GM19351 (cell line): ENCODE results near the gene MAP1LC3B2.
"Not testable (repeated sequence)": the region's sequence is repeated elsewhere in the genome, so short reads cannot be mapped to it uniquely, and the experiment has no call there.

Source experiments
- ATAC-seq: cut with Tn5 transposase; IDR thresholded peaks from one replicate; pipeline ENCODE4 v1.9.1; 2021; ENCODE audit warnings: mild to moderate bottlenecking, moderate library complexity; ENCODE audit not compliant: unreplicated experiment

The MAP1LC3B2 gene

DNA sequence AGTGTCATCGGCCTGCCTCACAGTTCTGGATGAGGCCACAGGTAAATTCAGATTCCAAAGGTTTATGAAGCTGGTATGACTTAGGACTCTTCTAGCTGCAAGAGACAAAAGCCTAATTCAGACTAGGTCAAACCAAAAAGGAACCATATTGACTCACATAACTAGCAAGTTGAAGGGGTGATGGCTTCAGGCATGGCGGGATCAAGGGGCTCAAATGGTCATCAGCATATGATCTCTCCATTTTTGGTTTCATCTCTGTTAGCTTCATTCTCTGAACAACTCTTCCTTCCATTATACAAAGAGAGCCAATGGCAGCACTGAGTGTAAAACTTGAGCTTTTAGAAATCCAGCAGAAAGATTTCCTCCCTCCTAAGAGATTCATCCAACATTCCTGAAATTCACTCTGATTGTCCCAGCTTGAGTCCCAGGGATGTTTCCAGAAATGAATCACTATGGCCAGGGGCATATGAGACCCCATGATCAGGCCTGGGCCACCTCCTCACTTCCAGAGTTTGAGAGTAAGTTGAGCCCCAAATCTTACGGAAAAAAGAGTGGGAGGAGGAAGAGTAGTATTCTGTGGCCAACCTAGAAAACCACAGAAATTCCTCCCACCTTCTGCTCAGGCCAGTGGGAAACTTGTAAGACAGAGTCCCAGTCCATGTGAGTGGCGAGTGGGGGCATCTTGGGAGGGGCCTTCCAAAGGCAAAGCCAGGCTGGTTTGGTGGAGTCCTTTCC is 2.0 kb upstream of the MAP1LC3B2 start:
- ATAC-seq, result no peak

DNA sequence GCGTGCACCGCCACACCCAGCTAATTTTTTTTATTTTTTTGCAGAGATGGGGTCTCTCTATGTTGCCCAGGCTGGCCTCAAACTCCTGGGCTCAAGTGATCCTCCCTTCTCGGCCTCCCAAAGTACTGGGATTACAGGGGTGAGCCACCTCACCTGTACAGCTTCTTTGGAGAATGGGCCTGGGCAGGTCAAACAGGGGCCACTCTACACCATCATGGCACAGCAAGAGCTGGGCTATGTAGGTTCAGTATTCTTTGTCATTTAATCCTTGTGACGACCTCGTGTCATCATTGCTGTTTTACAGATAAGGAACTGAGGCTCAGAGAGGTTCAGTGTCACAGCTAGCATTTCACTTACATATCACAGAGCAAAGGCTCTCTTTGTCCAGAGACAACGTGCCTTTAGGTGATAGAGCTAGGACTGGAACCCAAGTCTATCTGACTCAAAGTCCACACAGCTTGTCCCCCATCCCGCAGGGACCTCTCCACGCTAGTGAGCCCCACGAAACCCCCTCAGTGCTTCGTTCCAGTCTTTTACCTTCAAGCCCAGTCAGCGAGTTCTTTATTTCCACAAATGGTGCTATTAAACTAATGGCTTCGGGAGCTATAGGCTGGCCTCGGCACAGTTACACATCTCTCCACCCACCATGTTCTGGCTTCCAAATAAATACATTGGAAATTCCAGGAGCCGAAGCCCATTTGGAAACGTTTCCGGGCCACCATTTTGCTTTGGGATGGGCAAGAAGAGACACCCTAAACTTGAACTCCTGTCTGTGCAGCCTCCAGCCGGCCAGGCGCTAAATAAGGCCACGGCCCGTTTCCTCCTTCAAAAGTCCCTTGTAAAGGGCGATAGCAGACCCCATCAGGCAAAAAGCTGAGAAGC is 660 bp upstream of the MAP1LC3B2 start:
- no peak for ATAC-seq

DNA sequence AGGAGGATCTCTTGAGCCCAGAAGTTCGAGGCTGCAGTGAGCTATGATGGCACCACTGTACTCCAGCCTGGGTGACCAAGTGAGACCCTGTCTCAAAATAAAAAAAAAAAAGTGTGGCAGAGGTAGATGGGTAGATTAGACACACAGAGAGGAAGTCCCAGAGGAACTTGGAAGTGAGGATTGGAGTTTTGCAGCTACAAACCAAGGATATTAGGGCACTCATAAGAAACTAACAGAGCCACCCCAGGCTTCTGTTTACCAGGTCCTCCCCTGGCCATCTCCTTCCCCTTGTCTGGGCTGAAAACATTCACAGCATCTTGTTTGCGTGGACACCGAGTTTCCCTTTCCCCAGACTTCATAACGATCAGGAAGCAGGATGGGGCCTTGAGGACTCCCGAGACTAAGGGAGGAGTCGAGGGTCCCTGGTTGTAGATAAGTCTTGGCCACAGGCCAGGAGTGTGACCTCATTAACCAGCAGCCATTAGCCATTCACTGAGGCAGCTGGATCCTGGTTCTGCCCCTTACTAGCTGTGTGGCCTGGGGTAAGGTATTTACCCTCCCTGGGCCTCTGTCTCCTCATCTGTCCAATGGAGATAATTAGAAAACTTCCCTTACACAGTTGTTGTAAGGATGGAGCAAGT is 2.1 kb downstream of the MAP1LC3B2 start:
- no peak for ATAC-seq

DNA sequence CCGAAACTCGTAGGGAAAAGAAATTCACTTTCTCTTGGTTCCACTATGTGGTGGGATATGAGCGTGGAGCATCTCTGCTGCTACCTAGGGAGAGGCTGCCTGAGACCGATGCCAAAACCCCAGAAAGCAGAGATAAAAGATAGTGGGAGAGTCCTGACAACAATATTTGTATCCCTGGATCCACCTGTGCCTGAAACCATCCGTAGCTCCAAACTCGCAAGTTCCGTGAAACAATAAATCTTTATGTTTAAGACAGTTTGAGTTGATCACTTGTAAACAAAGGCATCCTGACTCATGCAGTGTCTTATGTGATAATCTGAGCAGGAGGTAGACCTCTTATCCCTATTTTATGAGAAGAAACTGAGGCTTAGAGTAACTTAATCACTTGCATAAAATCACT is 2.9 kb downstream of the MAP1LC3B2 start:
- no peak for ATAC-seq

DNA sequence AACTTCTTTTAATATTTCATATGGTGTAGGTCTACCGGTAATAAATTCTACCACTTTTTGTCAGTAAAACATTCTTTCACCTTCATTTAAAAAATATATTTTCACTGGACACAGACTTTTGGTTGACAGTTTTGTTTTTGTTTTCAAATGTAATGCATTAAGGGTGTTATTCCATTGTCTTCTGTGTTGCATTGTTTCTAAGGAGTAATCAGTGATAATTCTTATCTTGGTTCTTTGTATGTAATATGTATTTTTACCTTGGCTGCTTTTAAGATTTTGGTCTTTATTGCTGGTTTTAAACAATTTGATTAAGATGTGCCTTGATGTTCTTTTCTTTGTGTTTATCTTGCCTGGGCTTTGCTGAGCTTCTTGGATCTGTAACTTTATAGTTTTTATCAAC is 4.1 kb downstream of the MAP1LC3B2 start:
- no peak for ATAC-seq

DNA sequence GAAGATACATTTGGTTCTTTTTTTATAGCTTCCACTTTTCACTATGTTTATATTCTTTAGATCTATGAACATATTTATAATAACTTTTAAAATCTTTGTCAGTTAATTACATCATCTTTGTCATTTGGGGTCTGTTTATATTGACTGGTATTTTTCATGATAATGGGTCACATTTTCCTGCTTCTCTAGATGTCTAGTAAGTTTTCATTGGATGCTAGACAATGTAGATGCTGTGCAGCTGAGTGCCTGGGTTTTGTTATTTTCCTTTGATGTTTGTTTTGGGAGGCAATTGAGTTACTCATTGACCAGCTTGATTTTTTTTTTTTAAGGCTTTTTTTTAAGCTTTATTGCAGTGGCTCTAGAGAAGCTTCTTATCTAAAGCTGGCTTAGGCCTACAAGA is 4.9 kb downstream of the MAP1LC3B2 start:
- ATAC-seq, result no peak

DNA sequence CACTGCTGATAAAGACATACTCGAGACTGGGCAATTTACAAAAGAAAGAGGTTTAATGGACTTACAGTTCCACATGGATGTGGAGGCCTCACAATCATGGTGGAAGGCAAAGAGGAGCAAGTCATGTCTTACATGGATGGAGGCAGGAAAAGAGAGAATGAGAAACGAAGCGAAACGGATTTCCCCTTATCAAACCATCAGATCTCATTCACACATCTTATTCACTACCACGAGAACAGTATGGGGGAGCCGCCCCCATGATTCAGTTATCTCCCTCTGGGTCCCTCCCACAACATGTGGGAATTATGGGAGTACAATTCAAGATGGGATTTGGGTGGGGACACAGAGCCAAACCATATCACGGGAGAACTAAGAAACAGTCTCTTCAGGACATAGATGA is 6.0 kb downstream of the MAP1LC3B2 start:
- ATAC-seq, result not testable (repeated sequence)

DNA sequence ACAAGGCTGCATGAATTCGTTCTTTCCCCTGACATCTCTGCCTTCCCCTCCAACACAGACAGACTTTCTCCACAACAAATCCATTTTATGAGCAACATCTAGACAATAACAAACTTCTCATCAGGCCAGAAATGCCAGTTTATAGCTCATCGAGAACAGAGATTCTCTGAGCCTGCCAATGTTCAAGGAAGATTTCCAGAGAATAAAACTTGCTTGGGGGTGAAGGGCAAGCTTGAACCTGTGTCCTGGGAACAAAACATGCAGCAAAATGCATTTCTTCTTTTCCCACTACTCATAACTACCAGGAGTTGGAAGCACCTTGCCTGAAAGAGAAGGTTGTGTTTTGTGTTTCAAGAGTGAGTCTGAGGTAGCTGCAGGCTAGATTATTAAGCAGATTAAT is 6.8 kb downstream of the MAP1LC3B2 start:
- ATAC-seq, result no peak

DNA sequence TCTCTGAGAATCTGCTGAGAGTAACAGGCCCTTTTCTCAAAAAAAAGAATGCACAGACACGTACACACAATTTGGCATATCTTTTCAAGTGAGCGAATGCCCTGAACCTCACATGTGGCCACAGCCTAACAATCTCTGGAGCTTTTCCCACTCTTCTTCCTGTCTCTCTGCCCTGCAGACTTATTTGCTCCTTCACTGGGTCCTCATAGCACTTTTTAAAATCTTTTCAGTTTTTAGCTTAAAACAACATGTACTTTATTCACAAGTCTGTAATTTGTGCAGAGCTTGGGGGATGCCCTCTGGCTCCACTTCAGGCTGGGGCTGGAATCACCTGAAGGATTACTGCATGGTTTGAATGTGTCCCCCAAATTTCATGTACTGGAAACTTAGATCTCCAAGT is 9.0 kb downstream of the MAP1LC3B2 start:
- no peak for ATAC-seq

DNA sequence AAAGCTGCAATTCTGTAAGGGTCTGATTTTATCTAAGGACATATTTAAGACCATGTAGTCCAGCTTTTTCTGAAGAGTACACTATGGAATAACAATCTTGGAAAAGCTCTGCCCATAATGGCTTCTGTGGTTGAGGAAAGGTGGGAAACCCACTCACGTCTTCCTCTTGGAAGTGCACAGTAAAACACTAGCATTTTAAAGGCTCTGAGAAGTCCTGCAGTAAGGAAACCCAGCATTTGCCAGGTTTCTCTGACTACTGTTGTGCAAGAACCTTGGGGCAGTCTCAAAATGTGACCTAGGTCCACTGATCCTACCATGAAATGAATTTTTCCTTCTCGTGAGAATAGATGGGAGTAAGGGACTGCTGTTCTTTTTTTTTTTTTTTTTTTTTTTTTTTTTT is 11.9 kb downstream of the MAP1LC3B2 start:
- no peak for ATAC-seq

DNA sequence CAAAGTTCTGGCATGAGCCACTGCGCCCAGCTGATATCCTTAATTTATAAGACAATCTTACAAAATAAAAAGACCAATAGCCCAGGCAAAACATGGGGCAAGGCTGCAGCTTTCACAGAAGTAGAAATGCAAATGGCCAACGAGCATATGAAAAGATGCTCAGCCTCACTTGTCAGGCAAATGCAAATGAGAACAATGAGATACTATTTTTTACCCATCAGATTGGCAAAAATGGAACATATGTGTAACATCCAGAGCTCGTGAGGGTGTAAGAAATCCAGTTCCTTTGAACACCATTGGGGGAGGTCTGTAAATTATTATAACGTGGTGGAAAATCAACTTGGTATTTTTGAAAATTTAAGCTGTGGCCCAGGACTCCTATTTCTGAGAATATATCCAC is 14.6 kb downstream of the MAP1LC3B2 start:
- ATAC-seq, result no peak

DNA sequence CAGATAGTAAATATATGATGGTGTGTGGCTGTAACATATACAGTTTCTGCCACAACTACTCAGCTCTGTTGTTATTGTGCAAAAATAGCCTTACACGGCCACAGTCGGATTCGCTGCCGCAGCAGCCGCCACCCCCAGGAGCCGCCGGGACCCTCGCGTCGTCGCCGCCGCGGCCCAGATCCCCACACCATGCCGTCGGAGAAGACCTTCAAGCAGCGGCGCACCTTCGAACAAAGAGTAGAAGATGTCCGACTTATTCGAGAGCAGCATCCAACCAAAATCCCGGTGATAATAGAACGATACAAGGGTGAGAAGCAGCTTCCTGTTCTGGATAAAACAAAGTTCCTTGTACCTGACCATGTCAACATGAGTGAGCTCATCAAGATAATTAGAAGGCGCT is 16.6 kb downstream of the MAP1LC3B2 start:
- ATAC-seq, result not testable (repeated sequence)

DNA sequence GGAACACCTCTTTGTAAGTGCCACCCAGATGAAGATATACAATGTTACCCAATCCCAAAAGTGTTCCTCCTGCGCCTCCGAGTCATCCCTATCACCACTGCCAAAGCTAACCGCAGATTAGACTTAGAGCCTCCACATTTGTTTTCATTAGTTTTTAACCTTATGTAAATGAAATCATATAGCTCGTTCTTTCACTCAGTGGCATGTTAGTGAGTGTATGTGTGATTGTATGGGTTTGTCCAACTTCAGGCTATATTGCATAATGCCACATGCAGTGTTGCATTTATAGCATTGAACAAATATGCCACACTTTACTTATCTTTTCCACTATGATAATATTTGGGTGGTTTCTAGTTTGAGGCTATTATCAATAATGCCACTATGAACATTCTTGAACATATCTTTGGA is 18.0 kb downstream of the MAP1LC3B2 start:
- ATAC-seq, result no peak

DNA sequence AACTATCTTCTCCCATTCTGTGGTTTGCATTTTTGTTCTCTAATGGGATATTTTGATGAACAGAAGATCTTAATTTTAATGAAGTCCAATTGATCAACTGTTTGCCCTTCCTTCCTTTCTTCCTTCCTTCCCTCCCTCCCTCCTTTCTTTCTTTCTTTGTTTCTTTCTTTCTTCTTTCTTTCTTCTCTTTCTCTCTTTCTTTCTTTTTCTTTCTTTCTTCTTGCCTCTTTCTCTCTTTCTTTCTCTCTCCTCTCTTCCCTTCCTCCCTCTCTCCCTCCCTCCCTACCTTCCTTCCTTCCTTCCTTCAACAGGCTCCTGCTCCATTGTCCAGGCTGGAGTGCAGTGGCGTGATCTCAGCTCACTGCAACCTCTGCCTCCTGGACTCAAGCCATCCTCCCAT is 18.9 kb downstream of the MAP1LC3B2 start:
- ATAC-seq, result no peak

DNA sequence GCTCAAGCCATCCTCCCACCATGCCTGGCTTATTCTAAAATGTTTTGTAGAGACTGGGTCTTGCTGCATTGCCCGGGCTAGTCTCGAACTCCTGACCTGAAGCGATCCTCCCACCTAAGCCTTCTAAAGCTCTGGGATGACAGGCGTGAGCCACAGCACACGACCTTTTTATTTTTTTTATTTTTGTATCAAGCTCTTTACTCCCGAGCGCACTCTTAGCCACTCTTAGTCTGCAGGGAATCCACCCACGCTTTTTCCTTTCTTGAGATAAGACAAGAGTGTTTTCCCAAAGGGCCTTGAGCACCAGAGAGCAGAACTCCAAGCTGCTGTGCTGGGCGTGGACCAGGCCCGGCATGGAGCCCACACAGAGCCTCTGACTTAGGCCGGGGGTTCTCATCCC is 23.4 kb downstream of the MAP1LC3B2 start:
- no peak for ATAC-seq

DNA sequence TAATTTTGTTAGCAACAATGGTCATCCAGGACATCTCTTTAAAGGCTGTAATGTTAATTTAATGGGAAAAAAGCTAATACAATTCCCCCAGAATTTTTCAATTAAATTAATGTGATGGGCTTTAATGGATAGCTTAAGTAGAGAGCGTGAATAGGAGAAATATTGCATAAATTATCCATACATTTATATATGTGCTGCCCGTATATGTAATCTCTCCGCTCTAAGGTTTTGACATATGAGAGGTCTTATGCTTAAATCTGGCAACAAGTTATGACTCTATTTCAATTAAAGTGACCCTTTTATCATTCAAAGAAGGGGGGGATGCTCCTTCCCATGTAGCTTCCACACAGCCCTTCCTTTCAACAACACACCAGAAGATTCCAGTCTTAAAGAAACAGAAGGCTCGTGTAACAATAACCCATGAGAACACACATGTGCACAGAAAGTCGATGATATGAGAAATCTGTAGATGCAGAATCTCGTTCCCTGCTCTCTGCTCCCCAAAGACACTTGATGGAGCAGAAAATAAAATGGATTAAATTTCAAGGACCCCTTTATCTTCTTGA is 24.0 kb downstream of the MAP1LC3B2 start:
- no peak for ATAC-seq

DNA sequence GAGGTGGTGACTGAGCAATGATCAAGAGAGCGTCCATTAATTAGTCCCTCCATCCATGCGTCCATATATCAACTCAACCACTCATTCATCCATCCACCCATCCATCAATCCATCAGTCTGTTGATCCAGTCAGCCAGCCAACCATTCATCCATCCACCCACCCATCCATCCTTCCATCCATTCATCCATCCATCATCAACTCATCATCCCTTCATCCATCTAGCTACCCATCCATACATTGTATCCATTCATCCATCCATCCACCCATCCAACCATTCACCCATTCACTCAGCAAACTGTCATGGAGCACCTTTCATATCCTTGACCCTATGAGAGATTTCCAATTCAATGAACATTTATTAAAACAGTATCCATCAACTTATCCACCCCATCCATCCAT is 28.1 kb downstream of the MAP1LC3B2 start:
- no peak for ATAC-seq

DNA sequence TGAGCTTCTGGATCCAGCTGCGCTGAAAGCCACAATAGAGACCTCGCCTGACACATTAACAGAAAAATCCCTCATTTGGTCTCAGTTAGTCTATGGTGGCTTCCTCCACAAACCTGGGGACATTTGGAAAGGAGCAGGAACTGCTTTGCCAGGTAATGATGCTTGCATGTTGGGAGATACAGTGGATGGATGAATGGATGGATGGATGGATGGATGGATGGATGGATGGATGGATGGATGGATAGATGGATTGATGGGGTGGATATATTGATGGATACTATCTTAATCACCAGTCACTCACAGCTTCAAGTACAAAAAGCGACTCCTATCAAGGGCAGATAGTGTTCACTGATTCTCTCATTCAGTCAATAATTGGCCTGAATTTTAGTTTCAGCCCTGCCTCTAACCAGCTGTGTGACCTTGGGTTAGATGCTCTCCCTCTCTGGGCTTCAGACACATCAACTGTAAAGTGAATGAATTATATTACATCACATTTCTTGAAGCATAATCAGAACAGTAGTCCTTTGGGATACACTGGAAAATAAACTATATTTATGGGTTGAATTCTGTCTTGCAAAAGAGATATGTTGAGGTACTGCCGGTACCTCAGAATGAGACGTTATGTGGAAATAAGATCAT is 29.3 kb downstream of the MAP1LC3B2 start:
- no peak for ATAC-seq

DNA sequence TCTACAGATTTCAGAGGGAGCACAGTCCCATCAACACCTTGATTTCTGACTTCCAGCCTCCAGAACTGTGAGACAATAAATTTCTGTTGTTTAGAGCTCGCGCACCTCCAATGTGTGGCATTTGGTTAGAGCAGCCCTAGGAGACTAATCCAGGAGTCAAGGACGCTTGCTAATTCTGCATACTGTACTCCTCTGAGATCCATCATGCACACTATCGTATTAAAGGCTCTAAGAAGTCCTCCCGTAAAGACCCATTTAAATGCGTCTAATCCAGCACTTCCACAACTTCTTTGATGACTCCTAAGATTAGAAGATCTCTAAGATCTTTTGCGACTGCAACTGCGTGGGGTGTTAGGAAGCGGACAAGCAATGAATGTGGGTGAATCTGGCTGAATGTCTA is 30.4 kb downstream of the MAP1LC3B2 start:
- no peak for ATAC-seq

DNA sequence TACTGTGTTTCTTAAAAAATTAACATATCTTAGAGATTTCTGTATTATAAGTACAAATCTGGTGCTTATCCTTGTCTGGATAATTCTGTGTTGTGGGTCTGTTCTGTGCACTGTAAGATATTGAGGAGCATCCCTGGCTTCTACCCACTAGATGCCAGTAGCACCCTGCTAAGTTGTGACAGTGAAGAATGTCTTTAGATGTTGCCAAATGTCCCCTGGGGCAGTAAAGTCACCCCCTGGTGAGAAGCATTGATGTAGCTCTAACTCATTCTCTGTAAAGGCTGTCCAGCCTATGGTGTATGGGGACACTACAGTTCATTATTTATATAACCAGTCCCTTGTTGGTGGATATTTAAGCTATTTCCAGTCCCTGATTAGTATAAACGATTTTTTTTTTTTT is 31.4 kb downstream of the MAP1LC3B2 start:
- ATAC-seq, result no peak
